HG02623 (cell line): ENCODE measurements around the gene WDSUB1.

Experiments used
- ATAC-seq: cut with Tn5 transposase; IDR thresholded peaks from one replicate; pipeline ENCODE4 v1.9.1; 2021; ENCODE audit warnings: moderate library complexity; ENCODE audit not compliant: unreplicated experiment

Gene WDSUB1

DNA sequence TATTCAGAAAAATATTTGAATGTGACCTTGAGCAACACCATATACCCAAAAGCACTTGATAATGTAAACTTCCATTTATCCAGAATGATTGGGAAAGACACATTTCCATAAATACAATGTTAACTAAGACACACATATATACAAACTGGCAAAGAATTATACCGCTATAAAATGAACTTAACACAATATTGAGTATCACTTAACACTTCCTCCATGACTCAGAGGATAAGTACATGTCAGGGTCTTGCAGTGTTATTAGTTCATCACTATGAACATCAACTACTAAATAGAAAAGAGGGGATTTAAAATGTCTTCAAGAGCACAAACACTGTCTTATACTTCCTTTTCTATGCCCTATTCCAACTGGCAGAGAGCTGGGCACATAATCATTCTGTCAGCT, 18.6 kb downstream of the WDSUB1 start:
- no peak for ATAC-seq

DNA sequence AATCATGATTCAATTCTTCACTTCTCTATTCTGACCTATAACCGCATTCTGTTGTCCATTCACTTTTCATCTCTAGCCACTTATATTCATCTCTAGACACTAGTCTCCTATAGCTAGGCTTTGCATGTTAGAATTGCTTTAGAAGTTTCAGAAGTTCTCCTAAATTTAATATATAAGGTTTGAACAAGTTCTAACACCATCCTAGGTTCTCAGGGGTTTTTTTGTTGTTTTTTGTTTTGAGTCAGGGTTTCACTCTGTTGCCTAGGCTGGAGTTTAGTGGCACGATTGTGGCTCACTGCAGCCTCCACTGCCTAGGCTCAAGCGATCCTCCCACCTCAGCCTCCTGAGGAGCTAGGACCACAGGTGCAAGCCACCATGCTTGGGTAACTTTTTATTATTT, 19.9 kb downstream of the WDSUB1 start:
- ATAC-seq = peak; percentile 52

DNA sequence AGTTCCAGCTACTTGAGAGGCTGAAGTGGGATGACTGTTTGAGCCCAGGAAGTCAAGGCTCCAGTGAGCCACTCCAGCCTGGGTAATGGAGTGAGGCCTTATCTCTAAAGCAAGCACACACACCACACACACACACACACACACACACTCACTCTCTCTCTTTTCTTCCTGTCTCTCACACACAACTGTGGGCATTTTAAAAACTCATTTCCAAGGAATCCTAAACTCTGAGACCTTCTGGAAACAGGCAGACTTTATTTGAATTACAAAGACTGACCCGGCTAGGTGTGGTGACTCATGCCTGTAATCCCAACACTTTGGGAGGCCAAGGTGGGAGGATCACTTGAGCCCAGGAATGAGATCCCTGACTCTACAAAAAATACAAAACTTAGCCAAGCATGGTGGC, 21.3 kb downstream of the WDSUB1 start:
- no peak for ATAC-seq

DNA sequence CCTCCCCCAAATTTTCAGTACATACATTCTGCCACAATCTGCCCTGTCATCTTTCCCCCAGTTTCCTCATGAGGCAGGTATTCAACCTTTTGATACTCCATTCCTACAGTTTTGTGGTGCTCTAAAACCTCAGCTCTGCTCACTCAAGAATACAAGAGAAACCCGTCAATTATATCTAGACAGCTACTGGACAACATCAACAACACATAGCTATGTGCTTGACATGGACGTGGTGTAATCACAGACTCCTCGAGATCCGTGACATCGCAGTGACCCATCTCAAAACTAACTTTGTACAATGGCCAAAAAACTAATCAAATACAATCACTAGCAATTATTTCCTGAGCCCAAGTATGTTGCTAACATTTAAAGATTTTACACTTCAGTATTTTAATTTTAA, 23.6 kb downstream of the WDSUB1 start:
- no peak for ATAC-seq

DNA sequence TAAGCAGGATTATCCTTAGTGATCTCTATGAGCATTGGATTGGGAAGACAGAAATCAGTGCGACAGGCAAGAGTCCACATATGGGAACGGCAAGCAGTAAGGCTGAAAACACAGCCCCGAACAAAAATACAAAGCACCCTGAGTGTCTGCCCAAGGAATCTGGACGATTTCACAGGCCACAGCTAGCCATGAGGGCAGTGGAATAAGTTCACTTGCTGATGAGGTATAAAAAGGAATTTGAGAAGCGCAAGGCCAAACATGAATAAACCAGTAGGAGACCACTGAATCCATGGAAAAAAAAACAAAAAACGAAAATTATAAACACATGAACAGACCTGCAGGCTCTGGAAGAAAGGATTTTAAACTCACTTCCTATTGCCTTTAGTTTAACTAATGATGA, 24.3 kb downstream of the WDSUB1 start:
- ATAC-seq = no peak

DNA sequence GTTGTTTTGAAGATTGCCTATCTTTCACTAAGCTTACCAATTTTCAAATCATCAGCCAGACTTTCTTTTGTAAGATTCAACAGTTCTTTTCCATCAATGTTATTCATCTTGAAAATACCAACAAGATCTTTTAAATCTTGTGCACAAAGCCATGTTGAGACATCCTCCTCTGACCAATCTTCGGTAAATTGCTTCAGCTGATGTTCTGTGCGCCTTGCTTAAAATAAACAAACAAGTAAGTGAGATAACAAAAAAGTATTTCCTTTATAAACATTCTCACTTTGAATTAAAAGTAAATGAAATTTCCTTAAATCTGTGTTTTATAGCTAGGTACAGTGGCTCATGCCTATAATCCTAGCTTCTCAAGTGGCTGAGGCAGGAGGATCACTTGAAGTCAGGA, 30.3 kb downstream of the WDSUB1 start:
- no peak for ATAC-seq

DNA sequence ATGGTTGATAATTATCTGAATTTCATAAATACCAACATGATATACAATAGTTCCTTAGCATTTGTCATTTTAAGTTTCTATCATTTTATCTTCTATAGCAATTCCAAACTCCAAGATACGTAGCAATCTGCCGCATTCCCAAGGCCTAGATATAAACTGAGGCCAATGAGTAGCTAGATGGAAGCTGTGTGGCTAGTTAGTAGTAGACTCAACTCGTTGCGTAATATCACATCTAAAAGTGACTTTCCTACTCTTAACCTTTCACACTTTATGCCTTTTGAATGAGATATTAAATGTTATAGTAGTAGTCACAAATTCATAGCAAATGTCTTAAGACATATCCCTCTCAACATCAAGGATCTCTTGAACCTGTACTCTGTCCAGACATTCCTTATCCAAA, 33.6 kb downstream of the WDSUB1 start:
- no peak for ATAC-seq

DNA sequence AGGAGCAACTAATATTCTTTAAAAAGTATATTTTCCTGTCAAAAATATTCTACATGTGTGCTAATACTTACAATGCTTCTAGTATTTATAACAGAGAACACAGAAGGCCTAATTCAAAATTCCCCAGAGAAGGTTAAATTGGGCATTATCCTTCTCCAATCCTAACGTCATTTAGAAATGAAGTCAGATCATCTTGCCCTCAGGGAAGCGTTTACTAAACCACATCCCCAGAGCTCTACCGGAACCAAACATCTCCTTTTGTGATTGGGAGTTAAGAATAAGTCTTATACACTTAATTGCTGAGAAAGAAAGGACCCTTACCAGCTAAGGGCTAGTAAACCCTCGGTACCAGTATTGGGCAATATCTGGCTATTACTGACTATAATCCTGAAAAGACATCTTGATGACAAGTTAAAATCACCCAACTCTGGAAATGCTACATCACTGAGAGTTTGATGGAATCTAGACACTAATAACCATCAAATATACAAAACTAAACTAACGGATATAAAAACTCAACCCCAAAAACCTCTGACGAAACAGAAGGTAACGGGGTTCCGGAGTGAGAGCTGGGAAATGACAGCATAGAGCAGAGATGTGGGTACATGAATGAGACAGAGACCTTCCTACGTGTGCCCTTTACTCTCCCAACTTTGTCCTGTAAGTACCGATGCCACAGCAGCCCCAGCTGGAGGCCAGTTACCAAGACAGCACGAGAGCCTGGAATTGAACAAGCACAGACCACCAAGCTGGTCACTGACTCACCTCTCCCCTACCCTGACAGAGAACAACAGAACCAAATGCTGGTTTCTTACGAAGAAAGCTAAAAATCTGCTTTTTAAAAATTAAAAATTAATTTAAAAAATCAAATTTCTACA, 35.0 kb downstream of the WDSUB1 start:
- ATAC-seq = no peak

DNA sequence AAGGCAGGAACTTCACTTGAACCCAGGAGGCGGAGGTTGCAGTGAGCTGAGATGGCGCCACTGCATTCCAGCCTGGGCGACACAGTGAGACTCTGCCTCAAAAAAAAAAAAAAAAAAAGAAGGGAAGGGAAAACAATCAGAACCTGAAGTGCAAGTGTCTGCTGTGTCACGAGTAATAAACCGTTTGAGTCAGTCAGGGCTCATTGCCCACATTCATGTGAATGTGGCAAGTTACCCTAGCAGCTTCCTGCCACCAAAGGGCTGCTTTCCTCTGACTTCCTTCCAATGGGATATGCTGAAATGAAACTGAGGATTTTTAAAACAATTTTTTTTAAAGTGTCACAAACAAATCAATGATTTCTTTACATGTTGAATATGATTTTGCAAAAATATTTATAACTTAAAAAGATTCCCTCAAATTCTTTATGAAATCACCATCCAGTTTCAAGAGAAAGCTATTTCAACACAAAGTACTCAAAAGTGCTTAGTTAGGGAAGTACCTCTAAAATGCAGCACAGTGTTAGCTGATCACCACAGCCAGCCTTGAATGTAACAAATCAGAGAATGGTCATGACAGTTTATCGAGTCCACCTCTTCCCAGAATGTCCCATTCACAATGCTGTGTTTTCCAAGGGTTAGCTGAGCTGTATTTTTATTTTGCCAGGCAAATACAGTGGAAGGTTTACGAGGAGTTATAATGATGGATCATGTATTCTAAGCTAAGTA, 36.4 kb downstream of the WDSUB1 start:
- no peak for ATAC-seq

DNA sequence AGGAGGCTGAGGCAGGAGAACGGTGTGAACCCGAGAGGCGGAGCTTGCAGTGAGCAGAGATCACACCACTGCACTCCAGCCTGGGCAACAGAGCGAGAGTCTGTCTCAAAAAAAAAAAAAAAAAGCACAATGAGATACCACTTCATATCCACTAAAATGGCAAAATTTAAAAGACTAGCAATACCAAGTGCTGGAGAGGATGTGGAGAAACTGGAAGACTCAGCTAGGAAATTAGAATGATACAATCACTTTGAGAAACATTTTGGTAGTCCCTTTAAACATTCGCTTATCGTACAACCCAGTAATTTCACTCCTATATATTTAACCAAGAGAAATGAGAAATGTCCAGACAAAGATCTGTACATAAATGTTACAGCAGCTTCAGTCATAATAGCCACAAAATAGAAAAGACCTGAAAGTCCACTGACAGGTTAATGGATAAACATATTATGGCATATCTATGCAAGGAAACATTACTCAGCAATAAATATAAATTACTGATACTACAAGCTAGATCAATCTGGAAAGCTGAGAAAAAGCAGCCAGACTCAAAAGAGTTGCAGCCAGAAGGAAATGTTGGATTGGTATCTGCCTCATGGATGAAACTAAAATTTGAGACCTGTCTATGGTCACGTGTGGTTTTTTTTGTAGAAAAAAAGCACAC, 40.0 kb downstream of the WDSUB1 start:
- no peak for ATAC-seq

DNA sequence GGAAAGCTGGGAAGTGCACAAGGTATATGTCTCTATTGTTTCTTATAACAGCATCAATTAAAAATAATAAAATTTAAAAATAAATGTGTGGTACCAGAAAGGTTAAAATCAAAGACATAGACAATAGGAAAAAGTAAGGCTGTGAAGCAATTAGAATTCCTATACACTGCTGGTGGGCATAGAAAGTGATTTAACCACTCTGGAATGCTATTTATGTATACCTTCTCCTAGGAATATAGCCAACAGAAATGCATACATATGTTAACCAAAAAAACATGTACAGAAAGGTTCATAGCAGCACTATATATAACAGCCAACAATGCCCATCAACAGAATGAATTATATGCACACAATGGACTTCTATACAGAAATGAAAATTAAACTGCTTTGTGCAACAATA, 43.0 kb downstream of the WDSUB1 start:
- ATAC-seq = no peak

DNA sequence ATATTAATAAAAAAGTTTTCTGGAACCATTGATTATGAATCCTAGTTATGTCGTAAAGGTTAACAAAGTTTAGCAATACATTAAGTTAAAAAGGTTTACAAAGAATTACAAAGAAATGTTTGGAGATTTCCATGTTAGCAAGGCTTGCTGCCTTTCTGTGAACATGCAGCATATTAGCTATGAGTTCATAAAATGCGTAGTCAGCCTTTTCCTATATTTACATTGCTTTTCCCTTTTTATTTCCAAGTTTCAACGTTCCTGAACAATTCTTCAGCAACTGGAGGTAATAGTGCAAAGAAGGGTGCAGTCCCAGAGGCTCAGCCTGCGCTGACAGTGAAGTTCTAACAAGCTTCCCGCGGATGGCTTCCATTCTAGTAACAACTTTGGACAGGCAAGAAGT, 51.6 kb downstream of the WDSUB1 start:
- ATAC-seq = no peak

DNA sequence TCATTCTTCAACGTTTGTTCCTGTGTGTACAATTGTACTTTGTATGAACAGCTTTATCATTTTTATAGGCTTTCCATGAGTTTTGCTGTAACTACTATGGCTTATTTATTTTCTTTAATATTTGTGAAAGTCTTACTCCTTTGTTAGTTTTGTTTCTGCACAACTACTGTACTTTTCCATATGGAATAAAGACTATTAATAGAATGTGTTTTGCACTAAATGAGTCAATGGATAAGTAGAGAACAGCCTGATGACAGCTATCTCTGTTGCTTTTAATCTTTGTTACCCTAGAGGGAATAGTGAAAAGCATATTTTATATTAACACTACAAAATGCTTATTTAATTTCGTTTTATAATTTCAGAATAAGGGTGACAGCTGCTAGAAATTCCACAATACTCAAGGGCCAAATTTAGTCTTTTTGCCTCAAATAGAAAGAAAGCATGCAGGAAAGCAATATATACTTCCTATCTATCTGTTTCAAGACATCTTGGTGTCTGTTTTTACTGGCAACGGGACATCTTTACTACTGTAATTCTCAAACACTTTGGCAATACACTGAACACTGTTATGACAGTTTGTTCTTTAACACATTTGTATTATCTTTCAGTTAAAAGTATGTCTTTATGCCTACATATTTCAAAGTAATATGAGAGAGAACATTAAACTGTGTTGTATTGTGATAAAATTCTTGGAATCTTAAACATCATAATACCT, 53.9 kb downstream of the WDSUB1 start:
- no peak for ATAC-seq

DNA sequence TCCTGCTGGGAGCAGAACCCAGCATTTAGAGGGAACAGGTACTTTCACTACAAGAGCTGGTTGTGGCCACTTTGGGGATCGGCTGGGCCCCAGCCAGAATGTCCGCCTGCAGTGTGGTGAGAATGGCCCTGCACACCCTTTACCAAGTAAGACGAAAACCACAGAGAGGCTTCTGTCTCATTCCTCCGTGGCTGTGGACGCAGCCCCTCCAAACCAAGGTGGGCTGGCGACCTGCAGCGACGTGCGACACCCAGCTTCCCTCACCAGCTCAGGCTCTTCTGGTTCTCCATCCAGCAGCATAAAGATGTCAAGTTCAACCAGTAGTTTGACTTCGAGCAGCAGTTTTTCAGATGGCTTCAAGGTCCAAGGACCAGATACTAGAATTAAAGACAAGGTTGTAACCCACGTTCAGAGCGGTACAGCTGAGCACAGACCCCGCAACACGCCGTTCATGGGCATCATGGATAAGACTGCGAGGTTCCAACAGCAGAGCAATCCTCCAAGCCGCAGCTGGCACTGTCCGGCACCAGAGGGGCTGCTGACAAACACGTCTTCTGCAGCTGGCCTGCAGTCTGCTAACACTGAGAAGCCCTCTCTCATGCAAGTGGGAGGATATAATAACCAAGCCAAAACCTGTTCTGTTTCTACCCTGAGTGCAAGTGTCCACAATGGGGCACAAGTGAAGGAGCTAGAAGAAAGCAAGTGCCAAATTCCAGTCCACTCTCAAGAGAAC, 56.2 kb downstream of the WDSUB1 start:
- ATAC-seq = no peak

DNA sequence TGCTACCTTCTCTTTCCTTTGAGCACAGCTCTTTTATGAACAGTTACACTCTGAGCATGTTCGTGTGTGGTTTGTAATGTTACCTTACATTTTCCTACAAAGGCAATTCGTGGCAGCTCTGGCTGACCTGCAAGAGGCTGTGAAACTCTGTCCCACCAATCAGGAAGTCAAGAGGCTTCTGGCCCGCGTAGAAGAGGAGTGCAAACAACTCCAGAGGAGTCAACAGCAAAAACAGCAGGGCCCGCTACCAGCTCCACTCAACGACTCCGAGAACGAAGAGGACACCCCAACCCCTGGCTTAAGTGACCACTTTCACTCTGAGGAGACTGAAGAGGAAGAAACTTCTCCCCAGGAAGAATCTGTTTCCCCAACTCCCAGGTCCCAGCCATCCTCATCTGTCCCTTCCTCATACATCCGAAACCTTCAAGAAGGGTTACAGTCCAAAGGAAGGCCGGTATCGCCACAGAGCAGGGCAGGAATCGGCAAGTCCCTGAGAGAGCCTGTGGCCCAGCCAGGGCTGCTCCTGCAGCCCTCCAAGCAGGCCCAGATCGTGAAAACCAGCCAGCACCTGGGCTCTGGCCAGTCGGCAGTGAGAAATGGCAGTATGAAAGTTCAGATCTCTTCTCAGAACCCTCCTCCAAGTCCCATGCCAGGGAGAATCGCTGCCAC, 56.9 kb downstream of the WDSUB1 start:
- no peak for ATAC-seq

DNA sequence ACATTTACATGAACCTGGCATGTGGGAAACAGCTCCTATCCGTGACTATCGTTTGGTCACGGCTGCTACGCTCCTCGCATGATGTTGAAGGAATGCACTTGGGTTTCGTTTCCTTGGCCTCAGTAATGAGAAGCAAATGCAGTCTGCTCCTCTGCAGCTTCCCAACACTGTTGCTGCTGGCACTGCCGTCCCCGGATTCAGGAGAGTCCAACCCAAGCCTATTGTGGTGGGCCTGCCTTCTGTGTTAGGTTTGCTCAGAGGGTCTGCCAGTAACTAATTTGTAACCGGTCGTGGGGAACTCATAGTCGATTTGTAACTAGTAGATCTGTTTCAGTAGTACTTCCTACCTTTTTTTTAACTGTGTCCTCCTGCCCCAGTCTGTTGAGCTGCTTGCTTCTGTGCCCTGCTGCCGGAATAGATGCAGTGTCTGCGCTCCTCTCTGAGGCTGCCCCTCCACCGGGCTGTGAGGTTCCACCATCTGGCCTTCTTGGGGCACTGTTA, 58.4 kb downstream of the WDSUB1 start:
- ATAC-seq = no peak

DNA sequence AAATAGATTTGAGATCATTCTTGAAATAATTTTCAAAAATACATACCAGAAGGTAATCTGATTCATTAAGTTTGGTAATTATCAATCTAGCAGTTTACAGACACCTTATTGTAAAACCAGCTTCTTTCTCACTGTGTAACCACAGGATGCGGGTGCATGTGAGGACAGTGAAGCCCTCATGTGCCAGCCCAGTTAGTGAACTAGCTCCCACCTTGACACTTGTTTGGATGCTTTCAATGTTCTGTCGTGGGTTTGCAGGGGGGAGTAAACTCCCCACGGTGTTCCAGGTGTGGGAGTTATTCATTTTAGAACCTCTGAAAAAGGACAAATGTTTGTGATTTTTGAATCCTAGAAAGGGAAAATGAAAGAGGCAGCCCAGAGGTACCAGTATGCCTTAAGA, 59.0 kb downstream of the WDSUB1 start:
- ATAC-seq = no peak

DNA sequence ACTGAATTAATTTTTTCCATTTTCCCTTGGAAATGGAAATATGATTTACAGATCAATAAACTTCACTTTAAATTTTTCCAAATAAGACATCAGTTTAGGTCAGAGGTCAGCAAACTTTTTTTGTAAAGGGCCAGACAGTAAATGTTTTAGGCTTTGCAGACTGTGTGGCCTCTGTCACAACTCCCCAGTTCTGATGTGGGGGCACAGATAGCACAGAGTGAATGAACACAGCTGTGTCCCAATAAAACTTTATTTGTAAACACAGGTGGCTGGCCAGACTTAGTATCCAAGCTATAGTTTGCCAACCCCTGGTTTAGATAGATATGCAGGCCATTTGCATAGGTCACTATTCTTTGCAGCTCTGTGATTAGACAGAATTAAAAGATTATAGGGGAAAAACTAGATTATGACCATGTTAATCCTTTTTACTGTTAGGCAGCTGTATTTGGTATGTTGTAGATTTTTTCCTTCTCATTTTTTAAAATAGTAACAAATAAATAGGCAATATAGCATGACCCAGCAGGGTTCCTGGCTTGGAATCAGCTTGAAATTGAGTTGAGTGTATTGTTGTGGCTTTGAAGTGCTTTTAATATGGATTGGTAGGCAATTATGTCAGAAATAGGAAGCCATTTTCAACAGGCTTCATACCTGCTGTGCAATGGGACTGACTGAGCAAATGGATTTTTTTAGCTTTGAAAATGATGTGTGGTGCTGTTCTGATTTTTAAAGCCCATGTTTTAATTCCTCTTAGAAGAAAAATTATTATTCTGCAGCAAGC, 59.7 kb downstream of the WDSUB1 start:
- no peak for ATAC-seq

DNA sequence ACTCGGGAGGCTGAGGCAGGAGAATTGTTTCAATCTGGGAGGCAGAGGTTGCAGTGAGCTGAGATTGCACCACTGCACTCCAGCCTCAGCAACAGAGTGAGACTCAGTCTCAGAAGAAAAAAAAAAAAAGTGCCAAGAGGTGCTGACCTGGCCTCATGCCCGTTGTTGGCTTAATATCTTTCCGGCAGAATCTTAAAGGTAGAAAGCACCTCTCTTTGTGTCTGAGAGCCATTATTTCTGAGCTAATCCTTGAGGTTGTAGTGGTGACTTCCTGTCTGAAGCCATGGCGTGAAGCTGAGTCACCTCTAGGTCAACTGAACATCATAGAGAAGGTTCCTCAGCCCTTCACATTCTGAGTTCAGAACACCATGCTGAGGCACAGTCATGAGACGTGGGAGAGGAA, 60.4 kb downstream of the WDSUB1 start:
- ATAC-seq = no peak
